BLaER1 (cell line): ENCODE results near the gene DQX1.

Source experiments
- H3K27ac ChIP-seq: shearing (Covaris generic); formaldehyde crosslinking; 2 replicates; pipeline ENCODE4 v1.8.1; 2022
- H3K27me3 ChIP-seq: shearing (Covaris generic); formaldehyde crosslinking; 2 replicates; pipeline ENCODE4 v1.8.1; 2022
- H3K36me3 ChIP-seq: shearing (Covaris generic); formaldehyde crosslinking; 2 replicates; pipeline ENCODE4 v1.8.1; 2022
- H3K4me1 ChIP-seq: shearing (Covaris generic); formaldehyde crosslinking; 2 replicates; pipeline ENCODE4 v1.8.1; 2022
- H3K4me2 ChIP-seq: shearing (Covaris generic); formaldehyde crosslinking; 2 replicates; pipeline ENCODE4 v1.8.1; 2022
- H3K4me3 ChIP-seq: shearing (Covaris generic); formaldehyde crosslinking; 2 replicates; pipeline ENCODE4 v1.8.1; 2022
- H3K9ac ChIP-seq: shearing (Covaris generic); formaldehyde crosslinking; 2 replicates; pipeline ENCODE4 v1.8.1; 2022
- H3K9me3 ChIP-seq: shearing (Covaris generic); formaldehyde crosslinking; 2 replicates; pipeline ENCODE4 v1.8.1; 2022
- H4K20me1 ChIP-seq: shearing (Covaris generic); formaldehyde crosslinking; 2 replicates; pipeline ENCODE4 v1.8.1; 2022
- Cebpa-rat ChIP-seq: shearing (Covaris generic); IDR thresholded peaks from 2 replicates; pipeline ENCODE4 v1.8.1; 2022

DQX1 gene

DNA sequence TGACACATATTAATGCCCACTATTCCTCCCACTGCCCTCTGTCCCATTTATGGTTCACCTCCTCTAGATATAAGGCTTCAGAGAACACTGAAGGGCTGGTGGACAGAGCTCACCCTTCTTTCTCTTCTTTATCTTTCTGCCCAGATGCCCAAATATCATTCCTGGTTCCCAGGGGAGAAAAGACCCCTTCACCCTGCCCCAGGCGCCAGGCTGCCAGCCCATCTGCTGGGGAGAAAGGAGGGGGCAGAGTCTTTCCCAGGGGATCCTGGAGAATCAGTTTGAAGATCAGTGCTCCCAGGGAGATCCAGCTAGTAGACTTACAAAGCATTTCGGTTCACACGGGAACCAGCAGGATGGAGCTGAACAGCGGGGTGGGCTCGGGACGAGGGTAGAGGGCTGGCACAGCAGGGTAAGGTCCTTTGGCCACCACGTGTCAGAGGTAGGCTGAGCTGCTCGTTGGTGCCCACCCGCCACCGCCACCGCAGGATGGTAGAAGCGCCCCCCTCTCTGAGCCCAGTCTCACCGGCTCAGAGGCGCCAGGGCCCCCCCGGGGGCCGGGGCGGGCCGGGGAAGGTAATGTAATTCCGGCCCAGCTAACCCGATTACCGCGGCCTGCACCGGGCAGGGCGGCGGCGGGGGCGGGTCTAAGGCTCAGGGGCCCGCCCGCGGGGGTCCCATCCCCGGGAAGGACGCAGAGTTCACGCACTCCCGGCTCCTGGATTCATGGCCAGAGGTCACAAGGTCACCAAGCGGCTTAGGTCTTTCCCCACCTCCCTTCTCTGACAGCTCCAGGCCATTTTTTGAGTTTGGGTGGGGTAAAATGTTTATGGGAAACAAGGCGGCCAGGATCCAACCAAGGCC lies 13.1 kb downstream of the DQX1 start:
- Histone ChIP-seq H3K27ac (no peak overlapping the region), H3K4me3 (no peak overlapping the region), H3K9me3 (peaks cover 27% of the 10 kb centered on the region; the same call in 1 of the 2 replicates), H3K27me3 (peaks cover 100% of the 10 kb centered on the region), H3K9ac (no peak overlapping the region), H3K36me3 (no peaks in the 10 kb centered on the region), H4K20me1 (peaks cover 39% of the 10 kb centered on the region), H3K4me1 (peaks cover 22% of the 10 kb centered on the region), H3K4me2 (no peak overlapping the region)
- no peak for TF ChIP-seq Cebpa-rat

DNA sequence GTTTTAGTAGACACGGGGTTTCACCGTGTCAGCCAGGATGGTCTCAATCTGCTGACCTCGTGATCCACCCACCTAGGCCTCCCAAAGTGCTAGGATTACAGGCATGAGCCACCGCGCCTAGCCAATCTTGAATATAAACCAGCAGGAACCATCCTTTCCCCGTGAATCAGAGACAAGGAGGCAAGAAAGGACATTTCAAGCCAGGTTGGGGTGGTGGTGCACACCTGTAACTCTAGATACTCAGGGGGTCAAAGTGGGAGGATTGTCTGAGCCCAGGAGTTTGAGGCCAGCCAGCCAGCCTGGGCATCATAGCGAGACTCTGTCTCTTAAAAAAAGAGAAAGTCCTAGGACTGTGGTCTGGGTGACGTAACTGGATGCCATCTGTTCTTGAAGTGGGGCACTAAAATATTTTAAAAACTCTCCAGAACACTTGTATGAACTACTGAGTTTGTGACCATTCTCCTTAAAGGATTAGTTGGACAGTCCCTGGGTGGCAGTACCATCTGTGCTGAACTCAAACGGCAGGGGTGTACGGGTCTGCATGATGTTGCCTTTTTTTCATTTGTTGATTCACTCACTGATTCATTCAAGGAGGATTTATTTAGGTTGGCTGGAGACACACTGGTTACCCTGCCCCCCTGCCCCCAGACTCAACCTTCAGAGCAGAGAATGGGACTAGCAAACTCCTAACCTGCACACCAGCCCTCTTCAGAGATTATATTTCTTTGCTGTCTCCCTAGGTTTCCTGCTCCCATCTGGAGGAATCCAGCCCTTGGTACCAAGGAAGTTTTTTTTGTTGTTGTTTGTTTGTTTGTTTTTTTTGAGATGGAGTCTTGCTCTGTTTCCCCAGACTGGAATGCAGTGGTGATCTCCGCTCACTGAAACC lies 14.7 kb downstream of the DQX1 start:
- Histone ChIP-seq H3K27me3 (peaks cover 84% of the 10 kb centered on the region), H3K9ac (no peak overlapping the region), H3K4me1 (peaks cover 32% of the 10 kb centered on the region), H3K9me3 (peaks cover 24% of the 10 kb centered on the region; the same call in 1 of the 2 replicates), H3K27ac (no peak overlapping the region), H4K20me1 (peaks cover 34% of the 10 kb centered on the region), H3K4me3 (no peak overlapping the region), H3K4me2 (no peak overlapping the region), H3K36me3 (no peaks in the 10 kb centered on the region)
- TF ChIP-seq Cebpa-rat, result no peak

DNA sequence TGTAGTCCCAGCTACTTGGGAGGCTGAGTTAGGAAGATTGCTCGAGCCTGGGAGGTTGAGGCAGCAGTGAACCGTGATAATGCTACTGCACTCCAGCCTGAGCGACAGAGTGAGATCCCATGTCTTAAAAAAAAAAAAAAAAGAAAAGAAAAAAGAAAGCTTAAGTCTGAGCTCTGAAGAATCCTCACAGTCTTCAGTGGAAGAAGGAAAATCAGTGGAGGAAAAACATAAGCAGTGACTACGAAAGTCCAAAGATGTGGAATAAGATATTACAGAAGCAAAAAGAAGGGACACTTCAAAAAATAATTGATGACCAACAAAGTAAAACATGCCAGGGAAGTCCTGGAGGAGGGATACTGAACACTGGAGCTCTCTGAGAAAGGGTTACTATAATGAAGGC lies 15.8 kb downstream of the DQX1 start:
- no peak overlapping the region for H3K27ac ChIP-seq
- H3K4me2 ChIP-seq, result no peak overlapping the region
- H4K20me1 ChIP-seq, result peaks cover 29% of the 10 kb centered on the region
- H3K27me3 ChIP-seq, result peaks cover 81% of the 10 kb centered on the region
- no peak for TF ChIP-seq Cebpa-rat
- no peak overlapping the region for H3K9ac ChIP-seq
- H3K4me3 ChIP-seq, result no peak overlapping the region
- peaks cover 9% of the 10 kb centered on the region for H3K36me3 ChIP-seq
- H3K9me3 ChIP-seq, result peaks cover 13% of the 10 kb centered on the region; the same call in 1 of the 2 replicates
- peaks cover 43% of the 10 kb centered on the region for H3K4me1 ChIP-seq

DNA sequence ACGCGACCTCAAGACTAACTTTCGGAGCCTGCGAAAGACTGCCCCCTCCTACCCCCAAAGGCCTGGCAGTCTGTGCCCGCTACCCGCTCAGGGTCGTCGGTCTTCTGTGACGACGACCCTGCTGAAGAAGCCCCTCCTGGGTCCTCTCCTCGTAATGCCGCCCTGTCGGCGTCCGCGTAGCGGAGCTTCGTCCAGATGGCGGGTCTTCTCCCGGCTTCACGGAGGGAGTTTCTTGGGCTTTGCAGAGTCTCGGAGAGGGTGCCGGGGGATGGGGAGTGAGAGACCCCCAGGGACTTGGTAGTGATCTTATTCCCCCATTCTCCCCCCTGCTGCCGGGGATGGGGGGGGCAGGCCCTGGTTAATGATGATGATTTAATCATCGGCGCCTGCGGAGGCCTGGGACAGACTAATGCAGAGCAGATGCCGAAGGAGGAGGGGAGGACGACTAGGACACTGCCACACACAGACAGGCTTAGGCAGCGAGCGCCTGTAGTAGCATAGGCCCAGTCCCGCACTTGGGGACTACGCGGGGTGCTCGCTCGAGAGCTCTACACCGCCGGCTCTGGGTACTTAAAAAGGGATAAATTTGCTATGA lies 18.0 kb downstream of the DQX1 start:
- H3K4me2 ChIP-seq, result peak overlapping the region; percentile 95
- H3K36me3 ChIP-seq, result peaks cover 15% of the 10 kb centered on the region
- peak overlapping the region; percentile 98 for H3K9ac ChIP-seq
- peak overlapping the region; percentile 82 for H3K4me3 ChIP-seq
- no peak for TF ChIP-seq Cebpa-rat
- 0 out of 2 replicates have a peak, but pooled peaks cover 2% of the 10 kb centered on the region for H3K9me3 ChIP-seq
- peaks cover 81% of the 10 kb centered on the region for H3K27me3 ChIP-seq
- H3K4me1 ChIP-seq, result peaks cover 33% of the 10 kb centered on the region
- peaks cover 15% of the 10 kb centered on the region; the same call in 1 of the 2 replicates for H4K20me1 ChIP-seq
- peak overlapping the region; percentile 99 for H3K27ac ChIP-seq

DNA sequence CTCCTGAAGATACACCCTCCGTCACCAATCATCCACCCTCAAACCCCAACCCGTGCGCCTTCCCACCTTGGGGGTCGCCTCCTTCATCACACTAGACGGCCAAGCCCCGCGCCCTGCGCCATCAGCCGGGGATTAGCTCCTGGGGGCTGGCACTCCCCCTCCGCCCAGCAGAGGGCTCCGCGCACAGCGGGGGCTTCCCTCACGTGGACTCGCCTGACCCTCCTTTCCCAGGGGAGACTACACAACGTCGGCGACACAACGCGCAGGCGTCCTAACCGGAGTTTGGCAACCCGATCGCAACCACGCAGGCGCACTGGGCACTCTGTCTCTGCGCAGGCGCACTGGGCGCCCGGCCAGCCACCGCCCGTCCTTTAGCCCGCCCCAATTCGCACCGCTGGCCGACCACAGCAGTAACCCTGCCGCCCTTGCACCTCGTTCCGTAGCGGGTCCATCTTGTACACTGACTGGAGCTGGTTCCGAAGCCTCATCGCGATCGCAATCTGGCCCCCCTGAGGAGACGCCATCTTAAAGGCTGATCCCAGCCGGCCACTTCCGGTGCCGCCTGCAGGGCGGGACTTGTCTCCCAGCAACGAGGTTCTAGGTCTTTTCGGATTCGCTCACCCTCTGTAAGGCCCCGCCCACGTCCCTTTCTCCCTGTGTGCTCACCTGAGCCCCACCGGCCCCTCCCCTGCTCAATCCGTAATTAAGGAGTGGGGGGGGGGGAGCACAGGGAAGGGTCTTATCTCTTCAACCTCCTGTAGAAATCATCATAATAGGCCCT lies 18.7 kb downstream of the DQX1 start, which contains the start of gene PCGF1:
TSS of gene PCGF1 (minus strand) at position 551 of the 781 bp plus-strand sequence. CDS start at position 524, 27 bp downstream.
- peak within 1 kb of the TSS; percentile 98 for H3K9ac ChIP-seq
- H3K4me1 ChIP-seq, result peaks cover 39% of the 10 kb centered on the region
- H3K27me3 ChIP-seq, result peaks cover 81% of the 10 kb centered on the region
- no peak; the same call in 1 of the 2 replicates for TF ChIP-seq Cebpa-rat
- H3K9me3 ChIP-seq, result no peaks in the 10 kb centered on the region
- H3K36me3 ChIP-seq, result peaks cover 15% of the 10 kb centered on the region
- peak within 1 kb of the TSS; percentile 82 for H3K4me3 ChIP-seq
- peak within 1 kb of the TSS; percentile 95 for H3K4me2 ChIP-seq
- peak within 1 kb of the TSS; percentile 99 for H3K27ac ChIP-seq
- H4K20me1 ChIP-seq, result 0 out of 2 replicates have a peak, but pooled peaks cover 13% of the 10 kb centered on the region

DNA sequence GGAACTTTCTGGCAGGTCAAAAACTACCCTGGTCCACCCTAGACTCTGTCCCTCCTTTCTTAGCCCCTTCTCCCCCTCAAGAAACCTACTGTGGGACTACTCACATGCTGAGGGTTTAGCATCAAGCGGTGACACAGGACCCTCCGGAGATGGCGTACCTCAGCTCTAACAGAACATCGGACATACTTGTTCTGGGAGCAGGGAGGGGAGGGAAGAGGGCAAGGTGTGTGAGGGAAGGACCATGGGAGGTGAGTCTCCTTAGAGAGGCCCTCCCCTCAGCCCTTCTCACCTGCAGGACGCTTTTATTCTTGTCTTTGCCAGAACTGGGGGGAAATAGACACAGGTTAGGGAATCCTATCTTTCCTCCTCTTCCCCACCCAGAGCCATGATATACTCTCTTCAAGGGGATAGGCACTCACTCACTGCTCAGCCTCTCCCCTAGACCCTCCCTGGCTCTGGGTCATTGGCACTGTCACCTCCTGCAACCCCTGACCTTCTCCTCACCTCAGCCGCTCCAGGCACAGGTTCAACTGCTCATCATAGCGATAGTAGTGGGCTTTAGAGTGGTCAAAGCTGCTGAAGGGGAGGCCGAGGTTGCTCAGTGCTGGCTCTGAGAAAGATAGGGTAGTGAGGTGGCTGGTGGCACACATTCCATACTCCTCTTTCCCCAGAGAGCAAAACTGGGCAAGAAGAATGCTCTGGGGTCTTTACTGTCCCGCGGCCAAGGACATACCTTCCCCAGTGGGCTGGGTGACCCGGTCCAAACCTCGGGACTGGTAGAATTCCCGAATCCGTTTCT lies 20.4 kb downstream of the DQX1 start:
- Histone ChIP-seq H3K4me2 (peak overlapping the region; percentile 76), H4K20me1 (peaks cover 27% of the 10 kb centered on the region), H3K9me3 (no peaks in the 10 kb centered on the region), H3K27ac (no peak overlapping the region), H3K27me3 (peaks cover 81% of the 10 kb centered on the region), H3K4me3 (no peak overlapping the region), H3K36me3 (peaks cover 15% of the 10 kb centered on the region), H3K9ac (0 out of 2 replicates have a peak overlapping the region, but pooled peaks have one; percentile 3), H3K4me1 (peaks cover 39% of the 10 kb centered on the region)
- no peak for TF ChIP-seq Cebpa-rat

DNA sequence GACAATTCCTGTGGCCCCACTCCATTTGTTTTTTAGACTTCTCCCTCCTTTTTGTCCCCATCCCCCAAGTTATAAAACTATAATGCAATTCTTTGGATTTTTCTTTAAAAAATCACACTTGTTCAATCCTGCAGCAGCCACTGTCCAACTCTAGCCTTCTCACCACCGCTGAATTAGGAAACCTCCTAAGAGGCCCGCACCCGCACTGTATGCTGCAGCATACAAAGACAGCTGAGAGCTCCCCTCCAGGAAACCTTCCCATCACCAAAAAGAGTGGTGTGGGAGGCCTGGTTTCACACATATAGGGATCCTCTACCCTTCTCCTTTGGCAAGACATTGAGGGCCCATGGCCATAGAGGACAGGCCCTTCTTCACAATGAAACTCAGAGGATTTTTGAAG lies 21.4 kb downstream of the DQX1 start:
- Histone ChIP-seq H3K27me3 (peaks cover 81% of the 10 kb centered on the region), H3K4me2 (no peak overlapping the region)

More for the DNA sequence above, 21.4 kb downstream of the DQX1 start:
- Histone ChIP-seq H3K4me3 (no peak overlapping the region), H3K4me1 (peaks cover 39% of the 10 kb centered on the region), H3K9me3 (no peaks in the 10 kb centered on the region), H4K20me1 (peaks cover 37% of the 10 kb centered on the region), H3K9ac (no peak overlapping the region), H3K27ac (no peak overlapping the region), H3K36me3 (peaks cover 15% of the 10 kb centered on the region)
- no peak for TF ChIP-seq Cebpa-rat
